NCI-H226 (cell line): Measurements from ENCODE around the gene CCT2.
A peak's percentile ranks its signal among the peaks of the same experiment; 100 is the strongest.

ENCODE experiments used
- DNase-seq: peaks from one replicate; pipeline ENCODE4 v3.0.0-alpha.2; 2015

CCT2 gene

DNA sequence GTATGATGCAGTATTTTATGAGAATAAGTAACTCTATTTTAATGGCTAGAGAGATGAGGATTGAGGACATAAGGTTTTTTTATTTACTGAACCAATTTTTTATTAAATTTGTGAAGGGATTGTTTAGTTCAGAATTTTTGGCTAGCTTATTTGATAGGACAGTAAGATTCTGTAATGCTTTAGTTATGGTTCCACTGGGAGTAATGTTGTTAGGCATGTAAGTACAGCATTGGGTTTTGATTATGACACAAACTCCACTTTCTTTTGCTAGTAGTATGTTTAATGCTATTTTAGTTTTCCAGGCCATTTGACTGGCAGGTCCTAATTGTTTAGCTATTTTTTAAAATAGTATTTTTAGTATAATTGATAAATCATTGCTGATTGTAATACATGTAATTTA is 59.3 kb downstream of the CCT2 start:
- no peak for DNase-seq

DNA sequence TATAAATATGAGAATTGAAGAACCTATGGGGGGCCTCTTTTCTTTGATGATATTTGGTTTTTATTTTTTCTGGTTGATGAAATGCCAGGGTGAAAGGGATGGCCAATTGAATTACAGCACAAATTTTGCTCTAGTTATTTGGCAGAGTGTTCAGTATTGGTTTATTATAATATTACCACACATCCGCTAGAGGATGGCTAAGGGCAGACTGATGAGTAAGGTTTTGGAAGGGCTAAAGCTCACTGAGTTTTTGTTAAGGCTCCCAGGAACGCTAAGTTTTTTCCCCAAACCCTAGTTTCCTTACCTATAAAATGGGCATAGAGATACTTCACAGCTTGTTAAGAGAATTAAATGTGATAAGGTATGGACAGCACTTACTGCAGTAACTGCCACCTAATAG is 59.8 kb downstream of the CCT2 start:
- DNase-seq: no peak

DNA sequence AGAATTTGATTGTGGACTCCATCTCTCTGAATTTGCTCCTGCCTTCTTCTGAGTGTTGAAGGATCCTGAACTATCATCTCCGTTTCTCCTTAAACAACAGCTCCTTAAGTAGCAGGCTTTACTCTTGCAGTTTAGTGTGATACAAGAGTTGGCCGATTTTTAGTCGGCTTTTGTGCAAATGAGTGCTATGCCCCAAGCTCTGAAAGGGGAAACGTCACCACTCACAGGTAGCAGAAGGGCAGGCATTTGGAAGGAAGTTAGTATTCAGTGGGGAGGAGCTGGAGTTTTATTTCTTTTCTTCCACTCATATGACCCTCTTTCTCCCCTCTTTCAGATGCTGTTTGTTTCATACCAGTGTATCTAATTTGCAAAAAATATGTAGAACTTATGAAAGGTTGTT is 61.9 kb downstream of the CCT2 start:
- no peak for DNase-seq

- DNase-seq: peak; percentile 98
Measured at GRCh38 chr12:69648476-69648875, 63.2 kb downstream of the CCT2 start.

DNA sequence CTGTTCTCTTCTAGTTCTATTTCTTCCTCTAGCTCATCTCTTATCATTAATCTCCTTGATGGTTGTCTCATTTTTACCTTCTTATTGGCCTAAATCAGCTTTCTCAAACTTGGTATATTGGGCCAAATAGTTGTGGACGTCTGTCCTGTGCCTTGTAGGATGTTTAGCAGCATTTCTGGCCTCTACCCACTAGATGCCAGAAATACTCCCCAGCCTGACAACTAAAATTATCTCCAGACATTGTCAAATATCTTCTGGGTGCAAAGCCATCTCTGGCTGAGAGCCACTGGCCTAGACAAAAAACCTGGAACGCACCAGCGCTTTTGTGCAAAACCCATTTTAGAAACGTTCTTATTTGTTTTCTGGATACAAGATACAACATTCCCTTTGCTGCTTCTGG is 64.3 kb downstream of the CCT2 start:
- DNase-seq: no peak
